ENCODE measurements around the gene PTH1R.

PTH1R gene

DNA sequence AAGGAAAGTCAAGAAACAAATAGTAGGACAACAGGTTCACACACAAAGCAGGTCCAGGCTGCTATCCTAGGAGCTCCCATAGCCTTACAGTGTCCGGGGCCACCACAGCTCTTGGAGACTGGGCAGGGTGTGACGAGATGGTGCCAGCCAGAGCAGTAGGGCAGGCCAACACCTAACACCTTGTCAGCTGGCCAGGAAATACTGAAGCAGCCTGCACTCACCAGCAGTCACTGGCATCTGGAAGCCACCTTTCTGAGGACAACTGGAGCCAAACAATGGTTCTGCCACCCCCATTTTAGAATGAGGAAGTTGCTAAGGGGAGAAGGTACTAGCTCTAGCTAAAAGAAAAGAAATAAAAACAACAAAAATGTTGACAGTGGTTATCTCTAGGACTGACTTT is 51.8 kb downstream of the PTH1R start:
- ChIA-PET POLR2A (no interaction called here), CTCF (interaction anchor here (1.1 to 4.1 kb wide), 4 partner anchors 9 to 20 kb away, joined by 3 to 17 read pairs (median 7); no protein-coding TSS in a partner anchor)
- no peak for TF ChIP-seq CTCF (IDR thresholded peaks at IDR 0.05; ENCODE audit: control extremely low read depth, extremely low read depth, low read depth, missing control alignments)
- DNase-seq (ENCODE audit: extremely low spot score), result no peak

DNA sequence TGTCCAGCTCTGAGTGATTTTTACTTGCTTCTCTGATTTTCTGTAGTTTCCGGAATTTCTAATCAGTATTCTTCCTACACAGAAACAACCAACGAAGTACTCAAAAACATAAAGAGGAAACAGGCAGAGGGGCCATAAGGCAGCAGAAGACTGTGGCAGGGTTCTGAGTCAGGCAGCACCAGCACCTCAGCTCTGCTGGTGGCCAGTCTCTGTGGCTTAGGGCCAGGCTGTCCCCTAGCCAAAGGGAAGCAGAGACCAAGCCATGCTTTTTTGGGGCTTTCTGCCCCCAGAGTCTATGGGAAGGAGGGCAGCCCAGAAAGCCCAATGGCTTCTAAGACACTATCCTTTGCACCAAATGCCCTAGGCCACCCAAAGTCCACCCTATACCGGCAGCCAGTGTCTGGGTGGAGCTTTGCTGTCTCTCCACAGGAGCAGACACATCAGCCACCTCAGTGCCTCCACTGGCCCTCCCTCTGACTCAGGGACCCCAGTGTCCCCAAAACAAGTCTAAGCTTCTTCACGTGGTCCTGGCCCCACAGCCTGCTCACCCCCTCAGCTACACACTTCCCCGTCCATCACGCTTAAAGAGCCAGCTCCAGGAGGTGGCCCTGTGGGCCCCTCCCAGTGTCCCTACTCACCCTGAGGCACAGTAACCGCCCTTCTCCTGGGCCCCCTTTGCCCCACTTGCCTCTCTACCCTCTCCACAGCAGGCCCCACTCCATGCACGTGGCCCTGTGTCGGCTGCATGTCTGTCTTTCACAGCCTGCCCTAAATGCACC is 52.8 kb downstream of the PTH1R start:
- CTCF ChIA-PET, result interaction anchor here (0.7 to 4.1 kb wide), 11 partner anchors 10 to 75 kb away, joined by 3 to 17 read pairs (median 4); no protein-coding TSS in a partner anchor
- TF ChIP-seq CTCF (IDR thresholded peaks at IDR 0.05; ENCODE audit: control extremely low read depth, extremely low read depth, low read depth, missing control alignments), result no peak
- POLR2A ChIA-PET, result no interaction called here
- DNase-seq (ENCODE audit: extremely low spot score), result no peak

- no peak for TF ChIP-seq CTCF (IDR thresholded peaks at IDR 0.05; ENCODE audit: control extremely low read depth, extremely low read depth, low read depth, missing control alignments)
- ChIA-PET CTCF (interaction anchor here (0.7 to 4.1 kb wide), 10 partner anchors 9 to 75 kb away, joined by 3 to 17 read pairs (median 4); no protein-coding TSS in a partner anchor), POLR2A (no interaction called here)
- DNase-seq (ENCODE audit: extremely low spot score), result no peak
Observed at GRCh38 chr3:46930945-46931403, 53.5 kb downstream of the PTH1R start.

- no peak for DNase-seq (ENCODE audit: extremely low spot score)
- CTCF ChIA-PET, result interaction anchor here (0.8 to 4.1 kb wide), 8 partner anchors 8 to 22 kb away, joined by 3 to 17 read pairs (median 7); no protein-coding TSS in a partner anchor
- POLR2A ChIA-PET, result no interaction called here
- TF ChIP-seq CTCF (IDR thresholded peaks at IDR 0.05; ENCODE audit: control extremely low read depth, extremely low read depth, low read depth, missing control alignments), result no peak
Observed at GRCh38 chr3:46931631-46932331, 54.3 kb downstream of the PTH1R start.

DNA sequence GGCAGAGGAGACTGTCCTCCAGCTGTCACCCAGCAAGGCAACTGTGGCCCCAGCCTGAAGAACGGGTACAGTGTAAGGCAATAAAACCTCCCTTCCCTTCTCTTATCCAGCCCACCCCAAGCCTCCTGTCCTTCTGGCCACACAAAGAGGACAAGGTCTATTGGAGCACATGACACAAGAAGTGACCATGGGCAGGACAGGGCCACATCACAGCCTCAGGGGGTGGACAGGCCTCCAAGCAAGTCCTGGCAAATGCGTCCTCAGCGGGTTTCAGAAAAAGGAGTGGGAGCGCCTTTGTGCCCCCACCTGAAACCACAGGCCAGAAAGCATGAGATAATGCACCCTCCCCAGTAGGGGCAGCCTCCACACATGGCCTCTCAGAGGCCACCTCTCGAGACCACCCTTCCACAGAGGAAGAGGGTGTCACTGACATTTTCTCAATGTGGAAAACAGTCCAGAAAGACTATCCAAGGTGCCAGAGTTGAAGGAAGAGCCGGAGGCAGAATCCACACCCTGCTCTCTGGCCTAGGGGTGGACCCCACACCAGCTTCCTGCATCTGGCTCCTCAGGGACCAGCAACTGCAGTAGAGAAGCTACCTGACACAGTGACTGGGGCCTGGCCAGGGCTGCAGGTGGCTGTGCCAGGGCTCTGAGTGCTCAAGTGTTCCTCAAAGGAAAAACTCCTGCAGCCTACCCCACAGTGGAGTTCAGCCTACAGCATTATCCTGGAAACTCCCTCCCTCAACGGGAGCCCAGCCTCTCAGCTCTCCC is 55.1 kb downstream of the PTH1R start:
- POLR2A ChIA-PET, result no interaction called here
- CTCF ChIA-PET, result interaction anchor here (0.9 to 4.1 kb wide), 10 partner anchors 9 to 392 kb away, joined by 3 to 17 read pairs (median 7); no protein-coding TSS in a partner anchor
- no peak for TF ChIP-seq CTCF (IDR thresholded peaks at IDR 0.05; ENCODE audit: control extremely low read depth, extremely low read depth, low read depth, missing control alignments)
- DNase-seq (ENCODE audit: extremely low spot score), result no peak

DNA sequence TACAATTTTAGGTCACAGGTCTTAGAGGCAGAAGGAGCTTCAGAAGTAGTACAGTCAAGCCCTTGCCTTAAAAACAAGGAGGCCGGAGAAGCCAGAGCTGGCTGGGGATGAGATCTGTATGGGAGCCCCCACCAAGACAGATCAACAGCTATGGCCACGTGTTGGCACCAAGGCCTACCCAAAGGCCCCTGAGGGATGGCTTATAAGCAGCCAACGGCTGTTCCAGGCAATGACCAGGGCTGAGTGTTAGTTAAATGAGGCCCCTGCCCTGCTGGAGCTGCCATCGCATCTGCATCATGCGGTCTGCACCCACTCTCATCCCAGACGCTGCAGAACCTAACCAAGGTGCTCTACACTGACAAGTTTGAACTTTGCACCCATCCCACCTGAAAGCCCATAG is 55.7 kb downstream of the PTH1R start:
- CTCF ChIA-PET, result interaction anchor here (1.0 to 3.4 kb wide), 9 partner anchors 9 to 391 kb away, joined by 3 to 16 read pairs (median 7); no protein-coding TSS in a partner anchor
- POLR2A ChIA-PET, result no interaction called here
- DNase-seq (ENCODE audit: extremely low spot score), result no peak
- TF ChIP-seq CTCF (IDR thresholded peaks at IDR 0.05; ENCODE audit: control extremely low read depth, extremely low read depth, low read depth, missing control alignments), result no peak

Data from GM10248 (cell line).